Panc1 (cell line): Measurements from ENCODE around the gene CPT1B. TPM values are rescaled to one million over a fixed set of nuclear protein-coding genes. Genes with fewer than 3 reads are reported as not detected.
"Not testable (repeated sequence)": the region's sequence is repeated elsewhere in the genome, so short reads cannot be mapped to it uniquely, and the experiment has no call there.

Experiments
- ATAC-seq: fragments of 200-7000 bp; cut with Tn5 transposase; 2 replicates; pipeline ENCODE4 v1.9.1; 2020; ENCODE audit warnings: mild to moderate bottlenecking, moderate library complexity
- BruUV-seq: library from RNA; stranded (reverse); fragments of 400-500 nt; replicated peaks from 2 replicates; lab custom pipeline; 2021; lab: Mats Ljungman, UMichigan
- CTCF ChIA-PET: fragments of 300-600 bp; sonication (Branson Sonifier 250); formaldehyde crosslinking; loops from one replicate; lab custom pipeline; 2022; ENCODE audit warnings: antibody characterized with exemption; lab: Charles Lee
- POLR2A ChIA-PET: fragments of 300-600 bp; sonication (Branson Sonifier 250); formaldehyde crosslinking; loops from one replicate; lab custom pipeline; 2022; ENCODE audit warnings: antibody characterized with exemption; lab: Charles Lee
- DNase-seq: peaks from one replicate; pipeline ENCODE4 v3.0.0-alpha.2; 2010; ENCODE audit warnings: low read depth, low spot score
- H3K27ac ChIP-seq: 2 replicates; pipeline ENCODE4 v1.5.1; 2011; ENCODE audit warnings: mild to moderate bottlenecking, low read length, inconsistent platforms
- H3K27me3 ChIP-seq: fragments of 200-500 bp; sonication (Bioruptor generic); 2 replicates; pipeline ENCODE4 v1.6.0; 2014; ENCODE audit warnings: low read length, inconsistent platforms; ENCODE audit not compliant: control insufficient read depth, insufficient read depth
- H3K36me3 ChIP-seq: fragments of 200-500 bp; sonication (Bioruptor generic); 2 replicates; pipeline ENCODE4 v1.5.1; 2014; ENCODE audit warnings: inconsistent platforms, mild to moderate bottlenecking, low read length, moderate library complexity; ENCODE audit not compliant: control insufficient read depth, insufficient read depth
- H3K4me1 ChIP-seq: 2 replicates; pipeline ENCODE4 v1.5.1; 2011; ENCODE audit warnings: inconsistent platforms, mild to moderate bottlenecking, low read length, moderate library complexity; ENCODE audit not compliant: control insufficient read depth, insufficient read depth
- H3K4me3 ChIP-seq, 2 experiments: 2 replicates each; pipeline ENCODE4 v1.5.1; 2011 to 2012; ENCODE audit warnings: low read depth in 2 of 2, low read length in 2 of 2, mild to moderate bottlenecking in 2 of 2, inconsistent platforms in 1 of 2, moderate library complexity in 1 of 2
- H3K9me3 ChIP-seq: fragments of 200-500 bp; sonication (Bioruptor generic); 2 replicates; pipeline ENCODE4 v1.5.1; 2014; ENCODE audit warnings: low read depth, mild to moderate bottlenecking, inconsistent platforms, low read length, moderate library complexity; ENCODE audit not compliant: control insufficient read depth, insufficient read depth
- CTCF ChIP-seq: fragments of 450-650 bp; IDR thresholded peaks from 2 replicates; pipeline ENCODE4 v1.5.1; 2017; ENCODE audit warnings: mild to moderate bottlenecking
- POLR2AphosphoS5 ChIP-seq: IDR thresholded peaks from 2 replicates; pipeline ENCODE4 v1.6.1; 2012; ENCODE audit warnings: mild to moderate bottlenecking, low read depth, low read length, moderate library complexity
- REST ChIP-seq, 2 experiments: IDR thresholded peaks; 2 replicates each; pipeline ENCODE4 v1.6.1; 2011 to 2012; ENCODE audit warnings: low read depth in 2 of 2, control low read depth in 1 of 2, low read length in 1 of 2, mild to moderate bottlenecking in 1 of 2, moderate library complexity in 1 of 2; ENCODE audit not compliant: insufficient read depth in 1 of 2
- SIN3A ChIP-seq: IDR thresholded peaks from 2 replicates; pipeline ENCODE4 v1.6.1; 2012; ENCODE audit warnings: low read depth, mild to moderate bottlenecking, low read length, moderate library complexity, borderline replicate concordance; ENCODE audit not compliant: insufficient read depth
- TCF7L2 ChIP-seq: IDR thresholded peaks from 2 replicates; pipeline ENCODE4 v1.6.1; 2011; ENCODE audit warnings: mild to moderate bottlenecking, low read depth, low read length, inconsistent platforms
- in situ Hi-C: cut with HindIII; loops from 2 replicates; pipeline ENCODE4 v1.10.0; 2016; ENCODE audit warnings: low sequenced_read_pairs, low pct_unique_long_range_greater_than_20kb
- intact Hi-C: fragments of 100-400 bp; cut with micrococcal nuclease; formaldehyde crosslinking; loops from one replicate; pipeline ENCODE4 v1.10.0; 2022; ENCODE audit not compliant: unreplicated experiment
- total RNA-seq: library from RNA; stranded (reverse); gene quantifications from one replicate; pipeline ENCODE4 v1.2.1, GENCODE V29; 2021; ENCODE audit not compliant: unreplicated experiment

The CPT1B gene
- total RNA-seq, 1 experiment from 2014 or later, result 18.4 TPM

DNA sequence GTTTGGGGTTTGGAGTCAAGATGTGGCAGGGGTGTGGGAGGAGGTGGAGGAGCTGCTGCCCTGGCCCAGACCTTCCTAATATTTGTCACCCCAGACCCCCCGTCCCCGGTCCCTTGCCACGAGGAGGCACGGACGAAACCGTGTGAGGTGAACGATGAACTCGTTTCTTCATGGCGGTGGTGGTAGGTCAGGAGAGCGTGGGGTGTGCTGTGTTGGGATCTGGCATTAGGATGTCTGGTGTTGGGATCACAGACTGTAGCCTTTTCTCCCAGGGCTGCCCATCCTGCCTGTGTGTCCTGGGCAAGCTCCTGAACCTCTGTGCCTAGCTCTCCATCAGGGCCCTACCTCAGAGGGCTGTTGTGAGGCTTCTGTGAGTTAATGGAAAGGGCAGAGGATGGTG lies 30.8 kb upstream of the CPT1B start:
- Histone ChIP-seq H3K27me3 (no peaks in the 10 kb centered on the region), H3K4me3 (no peak overlapping the region), H3K4me1 (peaks cover 7% of the 10 kb centered on the region; the same call in 1 of the 2 replicates), H3K27ac (no peak overlapping the region), H3K9me3 (no peaks in the 10 kb centered on the region), H3K36me3 (no peaks in the 10 kb centered on the region)
- intact Hi-C loops (no loop called here), in situ Hi-C loops (no loop called here)
- no peak for ATAC-seq
- POLR2A ChIA-PET, result no interaction called here
- CTCF ChIA-PET, result no interaction called here
- no peak for DNase-seq
- BruUV-seq, result no TSS peak
- TF ChIP-seq SIN3A (no peak), CTCF (no peak), TCF7L2 (no peak), REST (IDR thresholded peaks at IDR 0.05; ENCODE audit: insufficient read depth in 1 of 2, low read depth in 2 of 2, low read length in 1 of 2) (no peak), POLR2AphosphoS5 (no peak)

DNA sequence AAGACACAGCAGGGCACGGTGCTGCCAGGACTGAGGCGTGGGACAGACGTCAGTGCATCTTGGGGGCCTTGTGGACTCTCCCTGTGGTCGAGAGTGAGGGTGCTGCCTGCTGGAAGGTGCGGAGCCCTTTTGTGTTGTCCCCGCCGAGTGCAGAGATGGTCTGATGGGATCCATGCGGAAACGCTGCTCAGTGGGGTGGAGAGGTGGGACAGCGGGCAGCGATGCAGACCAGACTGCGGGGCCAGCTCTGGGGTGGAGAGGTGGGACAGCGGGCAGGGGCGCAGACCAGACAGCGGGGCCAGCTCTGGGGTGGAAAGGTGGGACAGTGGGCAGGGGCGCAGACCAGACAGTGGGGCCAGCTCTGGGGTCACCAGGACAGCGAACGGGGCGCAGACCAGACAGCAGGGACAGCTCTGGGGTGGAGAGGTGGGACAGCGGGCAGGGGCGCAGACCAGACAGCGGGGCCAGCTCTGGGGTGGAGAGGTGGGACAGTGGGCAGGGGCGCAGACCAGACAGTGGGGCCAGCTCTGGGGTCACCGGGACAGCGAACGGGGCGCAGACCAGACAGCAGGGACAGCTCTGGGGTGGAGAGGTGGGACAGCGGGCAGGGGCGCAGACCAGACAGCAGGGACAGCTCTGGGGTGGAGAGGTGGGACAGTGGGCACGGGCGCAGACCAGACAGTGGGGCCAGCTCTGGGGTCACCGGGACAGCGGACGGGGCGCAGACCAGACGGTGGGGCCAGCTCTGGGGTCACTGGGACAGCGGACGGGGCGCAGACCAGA lies 30.0 kb upstream of the CPT1B start:
- H3K4me3 ChIP-seq, ATAC-seq, H3K9me3 ChIP-seq, H3K27me3 ChIP-seq, H3K4me1 ChIP-seq, CTCF ChIA-PET, POLR2A ChIA-PET, BruUV-seq, H3K27ac ChIP-seq, in situ Hi-C loops, DNase-seq, intact Hi-C loops, H3K36me3 ChIP-seq: not testable (repeated sequence)

DNA sequence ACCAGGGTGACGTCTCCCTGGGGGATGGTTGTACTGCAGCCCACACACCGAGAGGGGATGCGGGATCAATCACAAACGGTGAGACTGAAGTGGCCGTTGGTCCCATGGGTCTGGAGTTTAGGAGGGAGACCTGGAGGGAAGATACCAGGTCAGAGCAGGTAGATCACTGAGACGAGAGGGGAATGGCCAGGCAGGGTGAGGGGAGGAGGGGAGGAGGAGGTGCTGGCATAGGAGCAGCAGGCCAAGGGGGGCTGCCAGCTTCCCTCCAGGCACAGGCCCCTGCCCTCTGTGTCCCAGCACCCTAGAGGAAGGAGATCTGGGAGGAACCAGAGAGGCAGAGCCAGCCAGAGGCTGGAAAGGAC lies 29.4 kb upstream of the CPT1B start:
- H3K4me1 ChIP-seq, result no peaks in the 10 kb centered on the region
- no peaks in the 10 kb centered on the region for H3K36me3 ChIP-seq
- no peaks in the 10 kb centered on the region for H3K9me3 ChIP-seq
- H3K27ac ChIP-seq, result no peak overlapping the region
- in situ Hi-C loops, result no loop called here
- ChIA-PET CTCF (no interaction called here), POLR2A (no interaction called here)
- no peak overlapping the region for H3K4me3 ChIP-seq
- no TSS peak for BruUV-seq
- no peak for ATAC-seq
- H3K27me3 ChIP-seq, result no peaks in the 10 kb centered on the region
- intact Hi-C loops, result no loop called here
- no peak for DNase-seq
- no peak for TF ChIP-seq REST (IDR thresholded peaks at IDR 0.05; ENCODE audit: insufficient read depth in 1 of 2, low read depth in 2 of 2, low read length in 1 of 2)
- TF ChIP-seq CTCF, result no peak
- TF ChIP-seq POLR2AphosphoS5, result no peak
- no peak for TF ChIP-seq TCF7L2
- no peak for TF ChIP-seq SIN3A
